Measurements from ENCODE around the gene MED29. TPM values are rescaled to one million over a fixed set of nuclear protein-coding genes. Genes with fewer than 3 reads are reported as not detected.

MED29 gene
- total and polyA plus RNA-seq, 10 of the 15 experiments (the other 5 are each of a cell fraction or from before 2014, with no cell fraction given) = 3.2 to 36.6 (median 22.8) TPM

DNA sequence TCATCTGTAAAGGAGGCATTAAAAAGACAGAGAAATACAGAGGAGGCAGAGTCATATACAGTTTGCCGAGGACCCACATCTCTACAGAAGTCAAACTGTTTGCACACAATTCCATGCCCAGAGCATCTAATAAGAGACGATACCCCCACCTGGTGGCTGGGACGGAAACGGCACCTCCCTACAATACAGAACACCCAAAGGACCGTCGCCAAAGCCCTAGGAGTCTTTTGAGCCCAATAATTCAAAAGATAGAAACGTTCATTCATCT, 20.6 kb downstream of the MED29 start (continued):
- TF ChIP-seq, protein P1, sequence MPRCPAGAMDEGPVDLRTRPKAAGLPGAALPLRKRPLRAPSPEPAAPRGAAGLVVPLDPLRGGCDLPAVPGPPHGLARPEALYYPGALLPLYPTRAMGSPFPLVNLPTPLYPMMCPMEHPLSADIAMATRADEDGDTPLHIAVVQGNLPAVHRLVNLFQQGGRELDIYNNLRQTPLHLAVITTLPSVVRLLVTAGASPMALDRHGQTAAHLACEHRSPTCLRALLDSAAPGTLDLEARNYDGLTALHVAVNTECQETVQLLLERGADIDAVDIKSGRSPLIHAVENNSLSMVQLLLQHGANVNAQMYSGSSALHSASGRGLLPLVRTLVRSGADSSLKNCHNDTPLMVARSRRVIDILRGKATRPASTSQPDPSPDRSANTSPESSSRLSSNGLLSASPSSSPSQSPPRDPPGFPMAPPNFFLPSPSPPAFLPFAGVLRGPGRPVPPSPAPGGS (IDR thresholded peaks at IDR 0.05; ENCODE audit: borderline replicate concordance, insufficient read depth, low read depth, low read length, poor library complexity, severe bottlenecking) = no peak
- TF ChIP-seq, protein P2, sequence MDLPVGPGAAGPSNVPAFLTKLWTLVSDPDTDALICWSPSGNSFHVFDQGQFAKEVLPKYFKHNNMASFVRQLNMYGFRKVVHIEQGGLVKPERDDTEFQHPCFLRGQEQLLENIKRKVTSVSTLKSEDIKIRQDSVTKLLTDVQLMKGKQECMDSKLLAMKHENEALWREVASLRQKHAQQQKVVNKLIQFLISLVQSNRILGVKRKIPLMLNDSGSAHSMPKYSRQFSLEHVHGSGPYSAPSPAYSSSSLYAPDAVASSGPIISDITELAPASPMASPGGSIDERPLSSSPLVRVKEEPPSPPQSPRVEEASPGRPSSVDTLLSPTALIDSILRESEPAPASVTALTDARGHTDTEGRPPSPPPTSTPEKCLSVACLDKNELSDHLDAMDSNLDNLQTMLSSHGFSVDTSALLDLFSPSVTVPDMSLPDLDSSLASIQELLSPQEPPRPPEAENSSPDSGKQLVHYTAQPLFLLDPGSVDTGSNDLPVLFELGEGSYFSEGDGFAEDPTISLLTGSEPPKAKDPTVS (IDR thresholded peaks at IDR 0.05; ENCODE audit: low read depth, low read length) = no peak
- TF ChIP-seq EGR1 (IDR thresholded peaks at IDR 0.05; ENCODE audit: borderline replicate concordance in 1 of 2, low read depth in 2 of 2, low read length in 2 of 2) = no peak
- TF ChIP-seq RAD51 (IDR thresholded peaks at IDR 0.05) = no peak
- TF ChIP-seq PML (IDR thresholded peaks at IDR 0.05; ENCODE audit: low read length) = no peak
- TF ChIP-seq NBN (IDR thresholded peaks at IDR 0.05) = no peak
- no peak for TF ChIP-seq STAT3 (IDR thresholded peaks at IDR 0.05; ENCODE audit: low read depth, low read length)

DNA sequence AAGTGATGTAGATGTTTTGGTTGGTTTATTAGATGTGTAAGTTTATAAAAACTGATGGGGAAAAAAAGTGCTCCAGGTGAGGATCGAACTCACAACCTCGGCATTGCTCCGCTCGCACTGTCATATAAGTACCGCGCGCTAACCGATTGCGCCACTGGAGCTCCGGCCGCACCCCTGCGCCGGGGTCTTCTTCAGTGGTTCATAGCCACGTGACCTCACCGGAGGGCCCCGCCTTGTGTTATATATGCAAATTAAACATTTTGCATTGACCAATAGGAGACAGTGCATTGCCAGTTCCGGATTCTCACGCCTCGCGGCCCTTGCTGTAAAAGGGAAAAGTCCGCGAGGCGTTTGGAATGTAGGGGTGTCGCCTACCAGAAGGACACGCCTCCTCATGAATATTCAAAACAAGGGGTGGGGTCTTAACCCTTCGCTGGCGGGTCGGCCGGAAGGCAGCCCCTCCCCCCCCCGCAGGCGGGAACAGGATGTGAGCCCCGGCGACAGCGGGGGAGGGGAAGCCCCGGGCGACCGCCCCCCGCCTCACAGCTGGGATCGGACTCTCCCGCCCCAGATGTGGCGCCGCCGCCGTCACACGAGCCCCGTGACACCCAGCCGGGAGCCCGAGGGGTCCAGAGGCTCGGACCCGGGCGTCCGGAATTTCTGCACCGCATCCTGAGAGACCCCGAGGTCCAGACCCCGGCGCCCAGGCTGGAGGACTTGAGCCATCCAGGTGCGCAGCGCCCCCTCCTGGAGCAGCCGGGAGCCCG, 21.1 kb downstream of the MED29 start, which contains the start of gene PLEKHG2:
PLEKHG2 (plus strand) TSS at position 570 of the 767 bp plus-strand sequence. CDS start 1,418 bp downstream, outside the sequence.
- H3K27ac ChIP-seq (ENCODE audit: control insufficient read depth, insufficient read depth) = peak within 1 kb of the TSS; percentile 100
- H3K9ac ChIP-seq (ENCODE audit: control insufficient read depth, insufficient read depth, low read length) = peak within 1 kb of the TSS; percentile 99
- H2AFZ ChIP-seq (ENCODE audit: control insufficient read depth, low read depth, low read length) = peak within 1 kb of the TSS; percentile 59
- peak within 1 kb of the TSS; percentile 77 for H3K4me2 ChIP-seq (ENCODE audit: control insufficient read depth, insufficient read depth)
- DNase-seq (ENCODE audit: low read depth, low spot score) = peak; percentile 99
- H3K36me3 ChIP-seq (ENCODE audit: control insufficient read depth in 2 of 2, insufficient read depth in 2 of 2, low read length in 1 of 2) = peaks cover 2 to 6% of the 10 kb centered on the region in 2 experiments; a peak in 2 of 4 replicates
- RAD21 ChIA-PET (ENCODE audit: unreplicated experiment) = interaction anchor here (0.6 to 2.3 kb wide), 15 partner anchors 13 to 290 kb away, joined by 3 to 159 read pairs (median 5); partner anchors contain the start of genes EID2B, GMFG, MED29 and PAF1
- peak within 1 kb of the TSS; percentile 98 for H3K4me3 ChIP-seq
- POLR2A ChIA-PET = interaction anchor here (1.0 to 2.3 kb wide), 7 partner anchors 9 to 65 kb away, joined by 4 to 40 read pairs (median 7); partner anchors contain the start of genes MED29, PAF1 and RPS16
- in situ Hi-C loops (cut with MboI) = loop anchor here (5.0 kb wide), 1 partner anchor 290 kb away; no protein-coding TSS in a partner anchor
- CTCF ChIA-PET = interaction anchor here (0.6 to 2.3 kb wide), 23 partner anchors 8 to 424 kb away, joined by 3 to 218 read pairs (median 5); partner anchors contain the start of genes DLL3, EID2B, GMFG and MED29
- H3K4me1 ChIP-seq (ENCODE audit: control insufficient read depth, insufficient read depth, low read length) = peaks cover 15% of the 10 kb centered on the region
- ATAC-seq = peak; percentile 59
- intact Hi-C loops (cut with micrococcal nuclease; ENCODE audit: unreplicated experiment) = loop anchor here (1.0 to 10.0 kb wide), 9 partner anchors 11 to 380 kb away; partner anchors contain the start of genes EID2B, FBXO27, PAK4 and SAMD4B
- no peaks in the 10 kb centered on the region for H3K27me3 ChIP-seq (replicated peaks in 1 of 2; ENCODE audit: control insufficient read depth in 2 of 2, insufficient read depth in 2 of 2, low read length in 1 of 2)
- SMC1A ChIA-PET (ENCODE audit: uncharacterized antibody, unreplicated experiment) = interaction anchor here (0.6 to 2.3 kb wide), 12 partner anchors 13 to 355 kb away, joined by 3 to 146 read pairs (median 4); partner anchors contain the start of genes EID2B, MED29, PAF1 and RPS16
- H3K79me2 ChIP-seq (ENCODE audit: control insufficient read depth, insufficient read depth, low read length) = peaks cover 57% of the 10 kb centered on the region
- WGBS (ENCODE audit: insufficient coverage, insufficient replicate concordance, low lambda C conversion rate, missing lambda C conversion rate) = 1% methylated on average over 50 of the region's 60 CpGs
- H4K20me1 ChIP-seq (ENCODE audit: control insufficient read depth, insufficient read depth) = no peaks in the 10 kb centered on the region
- FAIRE-seq = peak; percentile 27
- no TSS peak for BruUV-seq (replicated peaks)
- no peaks in the 10 kb centered on the region for H3K9me3 ChIP-seq (replicated peaks; ENCODE audit: control insufficient read depth, insufficient read depth, low read length)
- TF ChIP-seq SREBF2 (IDR thresholded peaks at IDR 0.05; ENCODE audit: low read length) (peak; percentile 99), LARP7 (IDR thresholded peaks at IDR 0.05) (peak; percentile 98), SPI1 (IDR thresholded peaks at IDR 0.05; ENCODE audit: borderline replicate concordance, insufficient read depth, low read depth, low read length) (peak; percentile 46; the same call in 1 of the 2 replicates), SMARCA5 (IDR thresholded peaks at IDR 0.05) (peak; percentile 97), WRNIP1 (IDR thresholded peaks at IDR 0.05; ENCODE audit: borderline replicate concordance, low read depth, low read length) (no peak), YY1 (IDR thresholded peaks at IDR 0.05; ENCODE audit: low read depth, low read length) (peak; percentile 74), CEBPB (IDR thresholded peaks at IDR 0.05; ENCODE audit: borderline replicate concordance in 1 of 2, low read depth in 2 of 2, low read length in 2 of 2) (peak in 1 of 2 experiments; percentile 91; a peak in 2 of 4 replicates), BHLHE40 (IDR thresholded peaks at IDR 0.05; ENCODE audit: borderline replicate concordance in 1 of 2, low read depth in 2 of 2, low read length in 1 of 2) (peak; percentile 99), IRF4 (IDR thresholded peaks at IDR 0.05; ENCODE audit: low read depth, low read length) (peak; percentile 55; the same call in 1 of the 2 replicates), ZBED1 (IDR thresholded peaks at IDR 0.05; ENCODE audit: borderline replicate concordance) (0 out of 2 replicates have a peak, but pooled peaks have one; percentile 50), CBX3 (IDR thresholded peaks at IDR 0.05; ENCODE audit: borderline replicate concordance, low read depth) (no peak)

Measured in GM12878 (cell line).